HG03025 (cell line): Measurements from ENCODE around the gene SLAMF9.

ENCODE experiments used
- ATAC-seq: cut with Tn5 transposase; IDR thresholded peaks from one replicate; pipeline ENCODE4 v1.9.1; 2021; ENCODE audit warnings: mild to moderate bottlenecking, moderate library complexity; ENCODE audit not compliant: unreplicated experiment, low FRiP score

The SLAMF9 gene

DNA sequence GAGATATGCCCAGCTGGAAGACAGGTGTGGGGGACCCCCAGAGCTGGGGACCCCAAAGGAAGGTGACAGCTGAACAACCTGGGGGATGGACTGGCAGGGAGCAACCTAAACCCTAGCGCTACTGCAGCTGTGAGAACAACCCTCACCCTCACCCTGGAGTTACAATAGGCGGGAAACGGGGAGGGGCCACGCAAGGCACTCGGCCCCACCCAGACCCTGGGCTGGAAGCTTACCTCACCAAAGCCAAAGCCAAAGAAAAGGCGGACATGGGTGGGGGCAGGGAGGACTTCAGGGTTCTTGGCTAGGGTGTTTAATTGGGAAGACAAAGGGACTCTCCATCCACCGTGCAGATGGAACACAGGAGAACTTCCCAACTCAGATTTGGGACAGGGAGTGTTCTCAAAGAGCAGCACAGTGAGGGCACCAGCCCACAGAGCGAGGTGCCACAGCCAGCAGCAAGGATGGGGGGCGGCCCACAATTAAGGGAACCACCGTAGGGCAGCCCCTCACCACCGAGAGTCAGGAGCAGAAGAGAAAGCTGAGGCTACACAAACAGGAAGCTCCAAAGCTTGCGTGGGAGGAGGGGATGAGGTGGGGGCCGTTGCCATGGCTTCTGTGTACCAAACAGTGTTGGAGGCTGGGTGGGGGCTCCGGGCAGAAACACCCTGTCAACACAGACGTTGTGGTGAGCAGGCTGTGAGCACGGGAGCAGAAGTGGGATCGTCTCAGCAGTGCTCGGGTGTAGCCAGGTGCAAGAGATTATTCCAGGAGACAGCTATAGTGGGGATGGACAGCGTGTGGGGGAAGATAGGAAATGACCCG, 30.6 kb downstream of the SLAMF9 start:
- ATAC-seq = peak; percentile 29

DNA sequence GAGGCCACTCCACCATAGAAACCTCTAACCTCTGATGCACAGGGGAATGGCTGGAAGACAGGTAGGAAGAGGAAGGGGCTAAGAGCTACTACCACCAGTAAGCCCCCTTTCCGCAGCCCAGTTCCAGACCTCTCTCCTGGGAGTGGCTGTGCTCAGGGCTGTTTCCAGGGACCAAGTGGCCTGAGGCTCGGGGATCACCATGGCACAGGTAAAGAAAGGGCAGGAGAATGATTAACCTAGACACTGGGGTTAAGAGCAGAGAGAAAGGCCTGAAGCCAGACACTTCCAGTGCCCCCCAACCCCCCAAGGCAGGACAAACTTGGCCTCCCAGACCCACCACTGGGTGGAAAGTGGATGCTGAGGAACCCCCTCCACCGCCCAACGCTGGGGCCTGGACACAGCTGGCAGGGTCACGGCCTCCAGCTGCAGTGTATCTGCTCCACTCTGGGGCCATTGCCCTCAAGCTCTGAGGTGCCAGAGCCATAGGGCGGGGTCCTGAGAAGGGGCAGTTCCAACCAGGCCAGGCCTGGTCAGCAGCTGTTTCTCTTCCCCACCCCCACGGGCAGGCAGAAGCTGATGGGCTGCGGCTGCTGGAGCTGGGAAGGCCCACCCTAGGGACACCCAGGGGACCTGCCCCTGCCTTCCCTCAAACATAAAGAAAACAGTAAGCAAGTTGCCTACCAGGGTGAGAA, 31.4 kb downstream of the SLAMF9 start:
- ATAC-seq = no peak

DNA sequence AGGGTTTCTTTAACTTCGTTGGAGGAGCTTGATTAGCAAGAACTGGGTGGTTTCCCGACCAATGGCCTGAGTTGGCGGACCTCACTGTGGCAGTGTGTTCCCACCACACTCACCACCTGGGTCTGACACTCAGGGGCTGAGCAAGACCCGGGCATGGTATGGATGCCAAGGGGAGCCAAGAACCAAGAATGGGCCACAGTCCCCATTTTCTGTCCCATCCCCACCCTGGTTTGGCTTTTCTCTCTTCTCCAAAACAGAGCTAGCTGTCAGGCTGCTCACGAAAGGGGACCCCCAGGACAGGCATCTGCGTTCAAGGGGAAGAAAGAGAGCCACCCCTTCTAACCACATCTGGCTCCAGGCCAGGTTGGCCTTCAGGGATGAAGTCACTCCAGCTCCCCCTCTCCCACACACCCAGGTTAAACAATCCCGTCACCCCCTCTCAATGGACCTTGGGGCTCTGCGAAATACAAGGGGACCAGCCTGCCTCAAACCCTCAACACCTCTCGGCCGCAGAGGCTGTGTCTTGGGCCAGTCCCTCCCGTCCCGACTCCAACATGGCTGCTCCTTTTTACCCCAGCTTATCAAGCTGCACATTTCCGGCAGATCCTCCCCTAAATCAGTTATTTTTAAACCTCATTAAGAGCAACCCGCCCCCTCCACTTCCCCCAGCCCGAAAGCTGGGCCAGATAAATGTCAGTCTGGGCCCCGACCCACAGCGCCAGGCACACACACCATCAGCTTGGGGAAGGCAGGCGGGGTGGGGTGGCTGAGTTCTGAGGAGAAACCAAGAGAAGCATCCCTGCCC, 32.1 kb downstream of the SLAMF9 start:
- no peak for ATAC-seq

DNA sequence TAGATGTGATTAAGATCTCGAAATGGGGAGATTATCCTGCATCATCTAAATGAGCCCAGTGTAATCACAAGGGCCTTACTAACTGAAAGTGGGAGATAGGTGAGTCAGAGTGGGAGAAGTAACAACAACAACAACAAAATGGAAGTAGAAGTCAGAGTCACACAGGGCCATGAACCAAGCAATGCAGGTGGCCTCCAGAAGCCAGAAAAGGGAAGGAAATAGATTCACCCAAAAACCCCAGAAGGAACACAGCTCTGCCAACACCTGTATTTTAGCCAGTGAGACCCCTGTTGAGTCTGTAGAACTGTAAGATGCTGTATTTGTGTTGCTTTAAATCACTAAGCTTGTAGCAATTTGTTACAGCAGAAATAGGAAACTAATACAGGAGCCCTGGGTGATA, 32.8 kb downstream of the SLAMF9 start:
- ATAC-seq = no peak

DNA sequence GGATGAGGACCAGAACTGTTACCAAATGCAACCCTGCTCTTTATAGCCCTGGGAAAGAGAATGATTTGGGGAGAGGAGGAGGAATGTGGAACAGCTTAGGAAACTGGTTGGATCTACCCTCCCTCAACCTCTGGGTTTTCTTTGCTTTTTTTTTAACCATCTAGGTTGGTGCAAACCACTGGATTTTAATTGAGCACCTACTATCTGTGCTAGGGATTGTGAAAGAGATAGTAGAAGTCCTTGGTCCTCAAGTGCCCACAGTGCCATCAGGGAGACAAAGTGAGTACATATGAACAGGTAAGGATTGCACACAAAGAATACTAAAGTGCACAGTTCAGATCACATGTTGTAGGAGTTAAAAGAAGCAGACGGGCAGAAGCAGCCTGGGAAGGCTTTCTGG, 33.4 kb downstream of the SLAMF9 start:
- no peak for ATAC-seq

DNA sequence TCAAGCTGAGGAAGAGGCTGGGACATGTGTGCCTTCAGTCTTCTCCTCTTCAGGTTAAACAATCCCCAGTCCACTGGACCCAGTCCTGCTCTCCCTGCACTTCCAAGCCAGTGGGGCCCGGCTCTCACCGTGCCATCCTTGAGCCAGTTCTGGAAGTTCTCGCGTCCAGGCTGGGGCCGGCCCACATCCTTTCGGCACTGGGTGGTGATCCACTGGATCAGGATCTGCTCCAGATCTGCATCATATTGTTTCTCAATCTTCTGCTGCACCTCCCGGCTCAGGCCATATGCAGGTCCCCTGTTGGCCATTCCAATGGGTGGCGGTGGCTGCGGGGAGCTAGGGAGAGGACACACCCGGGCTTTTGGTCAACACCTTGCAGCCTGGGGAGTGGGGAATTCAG, 33.8 kb downstream of the SLAMF9 start:
- ATAC-seq = no peak

DNA sequence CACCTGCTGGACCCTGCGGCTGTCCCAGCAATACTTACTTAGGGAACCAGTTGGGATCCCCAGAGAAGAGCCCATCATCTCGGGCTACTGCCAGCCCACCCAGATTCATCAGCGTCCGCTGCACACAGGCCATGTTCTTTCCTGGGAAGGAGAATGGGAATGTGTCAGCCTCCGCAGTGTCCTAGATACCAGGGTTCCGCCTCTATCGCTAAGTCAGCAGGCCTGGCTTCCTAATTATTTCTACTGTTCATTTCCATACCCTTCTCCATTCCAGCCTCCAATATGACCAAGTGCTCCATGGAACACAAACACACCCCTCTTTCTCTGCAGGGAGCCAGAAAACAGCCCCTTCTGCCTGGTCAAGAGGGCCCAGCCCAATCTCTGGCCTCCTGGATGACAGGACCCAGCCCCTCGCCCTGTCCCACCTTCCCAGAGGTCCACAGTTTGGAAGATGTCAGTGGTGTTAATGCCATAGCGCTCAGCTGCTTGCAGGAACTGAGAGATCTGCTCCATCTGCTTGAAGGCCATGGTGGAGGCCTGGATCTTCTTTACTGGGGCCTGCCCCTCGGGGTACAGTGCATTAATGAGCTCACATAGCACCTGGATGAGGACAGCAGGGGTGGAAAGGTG, 34.7 kb downstream of the SLAMF9 start:
- no peak for ATAC-seq

DNA sequence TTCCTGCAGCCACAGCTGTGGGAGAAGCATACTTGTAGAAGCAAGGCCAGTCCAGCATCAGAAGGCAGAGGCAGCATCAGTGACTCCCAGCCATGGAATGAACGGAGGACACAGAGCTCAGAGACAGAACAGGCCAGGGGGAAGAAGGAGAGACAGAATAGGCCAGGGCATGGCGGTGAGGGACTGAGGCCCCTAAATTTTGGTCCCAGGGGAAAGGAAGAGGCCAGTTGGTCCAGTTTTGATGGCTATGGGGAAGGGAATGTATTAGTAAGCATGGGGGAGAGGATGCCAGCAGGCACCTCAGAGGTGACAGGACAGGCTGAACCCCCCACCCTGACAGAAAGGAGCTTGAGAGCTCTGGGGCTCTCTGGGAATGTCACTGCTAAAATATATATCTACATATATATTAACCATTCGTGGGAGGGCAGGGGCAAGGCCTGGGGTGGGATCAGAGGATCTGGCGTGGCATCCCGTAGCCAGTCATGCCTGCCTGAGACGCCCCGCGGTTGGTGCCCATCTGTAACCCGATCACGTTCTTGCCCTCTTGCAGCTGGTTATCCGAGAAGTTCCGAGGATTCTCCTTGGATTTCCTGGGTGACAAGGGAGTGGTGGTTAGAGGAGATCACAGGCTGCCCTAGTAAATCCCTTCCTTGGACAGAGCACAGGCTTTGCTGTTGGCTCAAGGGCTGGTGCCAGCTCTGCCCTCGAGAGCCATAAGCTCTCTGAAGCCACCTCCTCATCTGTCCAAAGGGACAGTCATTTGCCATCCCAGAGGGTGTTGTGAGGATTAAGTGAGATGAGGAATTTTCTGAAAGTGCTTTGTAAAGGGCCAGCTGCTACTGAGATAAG, 35.5 kb downstream of the SLAMF9 start:
- ATAC-seq = no peak

DNA sequence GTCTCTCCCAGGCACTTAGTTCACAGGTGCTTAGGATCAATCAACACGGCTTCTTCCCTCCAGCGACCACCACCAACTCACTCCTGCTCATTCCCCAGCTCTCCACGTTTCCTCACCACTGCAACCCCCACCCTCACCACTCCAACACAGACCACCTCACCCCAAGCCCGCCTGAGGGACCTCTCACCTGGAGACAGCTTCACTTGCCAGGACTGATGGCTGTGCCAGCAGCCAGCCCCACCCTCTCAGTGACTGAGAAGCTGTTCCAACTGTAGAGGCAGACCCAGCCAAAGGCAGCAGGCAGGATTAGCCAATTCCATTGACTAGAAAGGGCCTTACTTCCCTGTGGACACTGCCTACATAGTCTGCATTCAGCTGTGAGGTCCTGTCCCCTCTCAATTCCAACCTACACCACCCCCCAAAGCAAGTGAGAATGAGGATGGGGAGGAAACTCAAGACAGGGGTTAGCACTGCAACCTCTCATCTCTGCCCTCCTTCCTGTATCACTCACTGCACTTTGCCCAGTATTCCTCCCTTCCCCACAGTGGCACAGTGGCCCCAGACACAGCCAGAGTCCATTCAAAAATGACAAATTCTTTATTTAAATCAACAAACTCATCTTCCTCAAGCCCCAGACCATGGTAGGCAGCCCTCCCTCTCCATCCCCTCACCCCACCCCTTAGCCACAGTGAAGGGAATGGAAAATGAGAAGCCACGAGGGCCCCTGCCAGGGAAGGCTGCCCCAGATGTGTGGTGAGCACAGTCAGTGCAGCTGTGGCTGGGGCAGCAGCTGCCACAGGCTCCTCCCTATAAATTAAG, 36.3 kb downstream of the SLAMF9 start:
- ATAC-seq = no peak

DNA sequence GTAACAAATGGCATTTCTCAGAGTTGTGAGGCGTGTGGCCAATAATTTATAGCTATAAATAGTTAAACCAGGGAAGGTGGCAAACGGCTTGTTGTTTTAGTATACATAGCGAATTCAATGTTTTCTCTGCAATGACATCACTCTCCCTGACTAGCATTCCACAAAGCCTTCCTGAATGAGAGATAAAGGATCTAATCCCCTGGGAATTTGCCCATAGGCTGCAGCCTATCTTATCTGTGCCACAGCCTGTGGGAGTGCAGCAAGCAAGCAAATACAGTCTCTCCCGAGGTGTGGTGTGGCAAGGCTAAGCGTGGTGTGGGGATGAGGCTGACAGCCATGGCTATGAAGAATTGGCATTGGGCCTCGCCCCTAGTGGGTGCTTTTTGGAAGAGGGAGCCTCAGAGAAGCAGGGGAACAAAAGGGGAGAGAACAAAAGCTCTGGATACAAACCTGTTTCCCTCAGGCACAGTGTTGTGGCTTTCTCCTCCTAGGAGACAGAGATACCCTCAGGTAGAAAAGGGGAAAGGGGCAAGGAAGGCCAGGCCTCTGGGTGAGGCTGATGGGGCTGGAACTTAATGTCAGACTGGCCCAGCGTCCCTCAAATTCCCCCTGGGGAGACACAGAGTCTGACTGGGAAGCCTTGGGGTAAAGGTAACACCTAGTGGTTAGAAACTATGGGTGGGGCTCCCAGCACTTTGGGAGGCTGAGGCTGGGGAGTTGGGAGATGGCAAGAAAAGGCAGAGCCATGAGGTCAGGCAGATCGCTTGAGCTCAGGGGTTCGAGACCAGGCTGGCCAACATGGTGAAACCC, 37.6 kb downstream of the SLAMF9 start:
- no peak for ATAC-seq

DNA sequence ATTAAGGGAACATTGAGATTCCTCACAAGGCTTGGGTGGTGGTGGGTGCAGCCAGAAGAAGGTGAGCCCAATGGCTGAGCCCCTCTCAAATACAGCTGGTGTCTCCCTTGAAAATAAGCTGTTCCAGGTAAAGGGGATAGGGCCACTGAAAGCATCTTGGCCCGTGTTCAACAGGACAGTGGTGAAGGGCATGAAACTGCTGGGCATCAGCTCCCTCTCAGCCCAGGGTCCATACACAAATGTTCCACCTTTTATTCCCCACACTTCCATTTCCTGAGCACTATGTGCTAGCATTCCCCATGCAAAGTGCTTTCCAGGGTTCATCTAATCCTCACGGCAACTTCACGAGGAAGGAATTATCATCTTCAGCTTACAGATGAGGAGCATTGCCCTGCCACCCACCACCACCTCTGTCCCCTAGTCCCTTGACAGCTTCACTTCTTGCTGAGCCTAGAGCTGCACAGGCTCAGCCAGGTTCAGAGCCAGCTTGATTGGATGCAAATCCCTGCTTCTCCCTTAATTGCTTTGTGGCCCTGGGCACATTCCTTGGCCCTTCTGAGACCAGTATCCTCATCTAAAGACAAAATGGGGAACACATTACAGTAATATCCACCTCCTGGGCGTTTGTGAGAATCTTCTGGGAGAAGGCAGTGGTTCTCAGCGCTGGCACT, 38.3 kb downstream of the SLAMF9 start:
- no peak for ATAC-seq

DNA sequence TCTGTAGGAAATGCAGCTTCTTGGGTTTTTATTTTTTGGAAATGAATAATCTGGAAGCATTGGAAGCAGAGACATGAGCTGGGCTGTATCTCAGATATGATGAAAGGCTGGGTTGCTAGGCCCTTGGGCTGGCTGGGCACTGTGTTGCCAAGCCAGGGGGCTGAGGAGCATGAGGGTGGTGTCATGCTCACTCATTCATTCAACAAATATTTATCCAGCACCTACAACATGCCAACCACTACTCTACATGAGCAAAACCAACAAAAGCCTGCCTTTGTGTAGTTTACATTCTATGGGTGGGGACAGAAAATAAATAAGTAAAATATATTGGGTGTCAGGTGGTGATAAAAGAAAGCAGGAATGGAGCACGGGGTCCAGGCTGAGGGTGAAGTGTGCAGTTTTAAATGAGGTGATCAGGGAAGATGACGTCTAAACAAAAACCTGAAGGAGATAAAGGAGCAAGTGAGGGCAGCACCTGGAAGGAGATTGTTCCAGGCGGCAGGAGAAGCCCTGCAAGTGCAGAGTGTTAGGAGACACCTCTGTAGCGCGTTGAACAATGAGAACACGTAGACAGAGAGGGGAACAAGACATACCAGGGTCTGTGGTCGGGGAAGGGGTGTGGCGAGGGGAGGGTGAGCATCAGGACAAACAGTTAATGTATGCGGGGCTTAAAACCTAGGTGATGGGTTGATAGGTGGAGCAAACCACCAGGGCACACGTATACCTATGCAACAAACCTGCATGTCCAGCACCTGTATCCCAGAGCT, 39.6 kb downstream of the SLAMF9 start:
- no peak for ATAC-seq

DNA sequence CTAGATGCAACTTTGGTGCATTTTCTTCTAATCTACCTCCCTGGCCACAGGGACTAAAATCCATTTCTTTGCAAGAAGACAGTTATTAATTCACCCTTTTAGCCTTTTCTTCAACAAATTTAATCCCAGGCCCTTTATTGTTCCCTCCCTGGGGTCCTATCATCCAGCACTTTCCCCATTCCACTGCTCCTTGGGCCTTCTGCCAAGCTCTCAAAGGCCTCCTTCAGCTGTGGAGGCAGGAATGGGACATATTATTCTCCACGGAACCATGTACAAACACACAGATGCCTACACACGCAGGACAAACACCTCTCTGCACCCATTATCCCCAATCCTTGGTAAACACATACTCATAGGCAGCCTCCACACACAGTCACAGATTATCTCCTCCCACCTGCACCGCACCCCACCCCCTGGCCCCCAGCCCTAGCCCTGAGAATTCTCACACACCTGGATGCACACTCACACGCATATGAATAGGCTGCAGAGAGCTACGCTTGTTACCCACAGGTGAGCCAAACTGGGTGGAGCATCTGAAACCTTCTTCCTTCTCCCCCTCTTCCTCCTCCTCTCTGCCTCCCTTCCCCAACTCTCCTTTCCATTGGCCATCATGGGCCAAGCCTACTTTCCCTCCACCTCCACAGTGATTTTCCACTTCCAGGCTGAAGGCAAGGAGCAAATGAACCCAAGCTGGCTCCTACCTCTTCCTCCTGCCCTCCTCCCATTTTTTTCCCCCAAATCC, 40.4 kb downstream of the SLAMF9 start:
- ATAC-seq = no peak

DNA sequence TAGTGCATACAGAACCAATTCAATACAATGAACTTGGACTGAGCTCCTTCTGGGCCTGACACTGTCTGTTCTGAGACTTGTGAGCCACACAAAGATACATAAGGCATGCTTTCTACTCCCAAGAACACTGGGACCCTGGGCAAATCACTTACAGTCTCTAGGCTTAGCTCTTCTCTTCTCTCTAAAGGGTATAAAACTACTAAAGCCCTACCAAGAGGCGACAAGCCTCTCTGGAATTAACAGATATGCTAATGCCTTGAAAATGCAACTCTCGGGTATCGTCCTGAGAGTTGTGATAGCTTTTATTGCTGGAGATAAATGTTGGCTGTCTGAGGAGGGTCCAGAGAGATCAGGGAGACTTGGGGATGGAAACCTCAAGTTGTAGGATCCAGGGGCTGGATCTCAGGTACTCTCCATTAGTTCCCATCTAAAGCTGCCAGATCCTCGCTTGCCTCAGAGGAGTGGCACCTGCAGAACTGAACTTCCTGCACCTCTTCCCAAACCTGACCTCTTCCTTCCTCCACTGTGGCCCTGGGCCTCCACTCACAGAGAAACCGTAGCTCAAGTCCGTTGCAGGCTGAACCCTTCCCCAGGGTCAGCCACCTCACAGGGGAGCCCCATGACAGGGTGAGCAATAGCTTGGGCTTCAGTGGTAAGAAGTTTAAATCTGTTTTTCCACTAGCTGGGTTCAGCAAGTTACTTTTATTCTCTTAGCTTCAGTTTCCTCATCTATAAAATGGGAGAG, 42.5 kb downstream of the SLAMF9 start:
- ATAC-seq = no peak

DNA sequence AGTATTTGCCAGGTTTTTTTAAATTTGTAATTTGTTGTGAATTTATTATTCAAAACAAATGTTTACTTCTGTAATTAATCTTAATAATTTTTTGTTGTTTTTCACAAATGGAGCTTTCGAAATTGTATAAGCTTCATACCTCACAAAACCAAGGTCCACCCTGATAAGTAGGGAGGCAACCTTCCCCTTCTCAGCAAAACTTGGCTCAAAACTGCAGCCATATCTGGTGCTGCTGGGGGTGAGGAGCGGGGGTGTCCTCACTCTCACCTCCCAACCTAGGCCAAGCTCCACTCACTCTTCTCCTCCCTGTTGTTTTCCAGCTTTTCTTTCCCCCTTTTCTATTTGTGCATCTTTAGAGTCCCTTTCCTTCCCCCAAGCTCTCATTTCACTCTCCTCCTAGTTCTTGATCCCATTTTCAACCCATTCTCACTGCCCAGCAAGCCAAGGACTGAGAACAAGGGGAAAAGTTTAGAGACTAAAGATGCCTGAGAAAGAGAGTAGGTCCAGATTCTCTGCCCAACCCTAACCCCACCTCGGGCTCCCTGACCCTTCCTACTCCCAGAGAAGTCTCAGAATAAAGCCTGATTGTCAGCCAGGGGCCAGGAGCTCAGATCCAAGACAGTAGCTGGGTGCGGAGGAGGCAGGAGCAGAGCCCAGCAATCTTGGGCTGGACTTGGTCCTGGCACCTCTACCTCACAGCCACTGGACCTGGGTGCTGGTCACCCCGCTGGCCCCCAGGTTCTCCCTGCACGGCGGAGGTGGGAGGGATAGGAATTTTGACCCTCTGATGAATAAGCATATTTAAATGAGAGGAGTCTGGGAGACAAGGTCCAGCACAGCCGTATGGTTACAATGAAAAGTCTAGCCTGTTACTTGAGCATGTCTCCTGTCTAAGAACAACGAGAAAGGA, 45.8 kb downstream of the SLAMF9 start:
- ATAC-seq = no peak
